Peyer's patch (tissue), 4 donors: ENCODE results near the gene KRT14.

Experiments
- POLR2A ChIP-seq, 2 donors: fragments of 450-650 bp; IDR thresholded peaks; one replicate each; pipeline ENCODE4 v1.5.1; 2017; ENCODE audit warnings: antibody characterized with exemption in 2 of 2, mild to moderate bottlenecking in 2 of 2, moderate library complexity in 2 of 2
- TF ChIP-seq, protein P1 (sequence below), 6 experiments: fragments of 450-650 bp in 4 of 6; fragments of 200-600 bp in 2 of 6; sonication (generic) in 1 of 6; IDR thresholded peaks; one replicate each; pipeline ENCODE4 v1.5.1; 2017 to 2019; ENCODE audit warnings: antibody characterized with exemption in 6 of 6, mild to moderate bottlenecking in 3 of 6, moderate library complexity in 1 of 6

DNA sequence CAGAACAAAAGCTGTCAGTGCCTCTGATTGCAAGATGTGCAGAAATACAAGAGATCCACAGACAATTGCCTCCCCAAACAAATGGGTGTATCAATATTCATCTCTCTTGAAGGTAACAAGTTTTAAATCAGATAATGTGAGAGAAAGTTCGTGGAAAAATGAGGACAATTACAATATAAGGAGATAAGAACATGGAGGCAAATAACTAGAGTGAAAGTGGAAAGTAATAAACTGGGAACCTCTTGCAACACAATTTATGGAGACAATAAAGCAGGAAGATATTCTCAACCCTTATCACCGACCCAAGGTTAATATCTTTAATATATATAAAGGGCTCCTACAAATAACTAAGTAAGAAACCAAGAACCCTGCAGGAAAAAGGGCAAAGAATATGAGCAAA, 44.3 kb downstream of the KRT14 start:
- no peak for TF ChIP-seq POLR2A (IDR thresholded peaks at IDR 0.05)
- TF ChIP-seq, protein P1, sequence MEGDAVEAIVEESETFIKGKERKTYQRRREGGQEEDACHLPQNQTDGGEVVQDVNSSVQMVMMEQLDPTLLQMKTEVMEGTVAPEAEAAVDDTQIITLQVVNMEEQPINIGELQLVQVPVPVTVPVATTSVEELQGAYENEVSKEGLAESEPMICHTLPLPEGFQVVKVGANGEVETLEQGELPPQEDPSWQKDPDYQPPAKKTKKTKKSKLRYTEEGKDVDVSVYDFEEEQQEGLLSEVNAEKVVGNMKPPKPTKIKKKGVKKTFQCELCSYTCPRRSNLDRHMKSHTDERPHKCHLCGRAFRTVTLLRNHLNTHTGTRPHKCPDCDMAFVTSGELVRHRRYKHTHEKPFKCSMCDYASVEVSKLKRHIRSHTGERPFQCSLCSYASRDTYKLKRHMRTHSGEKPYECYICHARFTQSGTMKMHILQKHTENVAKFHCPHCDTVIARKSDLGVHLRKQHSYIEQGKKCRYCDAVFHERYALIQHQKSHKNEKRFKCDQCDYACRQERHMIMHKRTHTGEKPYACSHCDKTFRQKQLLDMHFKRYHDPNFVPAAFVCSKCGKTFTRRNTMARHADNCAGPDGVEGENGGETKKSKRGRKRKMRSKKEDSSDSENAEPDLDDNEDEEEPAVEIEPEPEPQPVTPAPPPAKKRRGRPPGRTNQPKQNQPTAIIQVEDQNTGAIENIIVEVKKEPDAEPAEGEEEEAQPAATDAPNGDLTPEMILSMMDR (IDR thresholded peaks at IDR 0.05) = no peak
